ENCODE results near the gene PDK1. TPM values are rescaled to one million over a fixed set of nuclear protein-coding genes. Genes with fewer than 3 reads are reported as not detected.

PDK1 gene
- total RNA-seq, 2 experiments from 2014 or later = 36.1 to 49.1 TPM

- peaks cover 19% of the 10 kb centered on the region for H3K27me3 Mint-ChIP-seq
- CTCF ChIA-PET = interaction anchor here (0.8 to 1.2 kb wide), 2 partner anchors 9 to 95 kb away, joined by 3 read pairs; no protein-coding TSS in a partner anchor
- DNase-seq = peak; percentile 76
- H3K9me3 Mint-ChIP-seq = no peaks in the 10 kb centered on the region
- POLR2A ChIA-PET = interaction anchor here (0.5 to 0.6 kb wide), 2 partner anchors 14 to 1052 kb away, joined by 3 to 8 read pairs; no protein-coding TSS in a partner anchor
- H3K4me3 Mint-ChIP-seq = peak overlapping the region; percentile 87
- peaks cover 39% of the 10 kb centered on the region for H3K36me3 Mint-ChIP-seq (ENCODE audit: low read depth)
- H3K4me1 Mint-ChIP-seq = peaks cover 43% of the 10 kb centered on the region
- H3K27ac Mint-ChIP-seq = peak overlapping the region; percentile 90
Observed at GRCh38 chr2:172556284-172557033, 569 bp downstream of the PDK1 start.

GRCh38 chr2:172558372-172558771, 2.5 kb downstream of the PDK1 start:
- Mint-ChIP-seq H3K27me3 (peaks cover 9% of the 10 kb centered on the region), H3K36me3 (ENCODE audit: low read depth) (peaks cover 46% of the 10 kb centered on the region), H3K4me1 (peaks cover 39% of the 10 kb centered on the region), H3K9me3 (no peaks in the 10 kb centered on the region), H3K27ac (no peak overlapping the region), H3K4me3 (peak overlapping the region; percentile 87)
- POLR2A ChIA-PET = no interaction called here
- no peak for DNase-seq
- CTCF ChIA-PET = no interaction called here

GRCh38 chr2:172560721-172561120, 4.8 kb downstream of the PDK1 start:
- ChIA-PET CTCF (no interaction called here), POLR2A (no interaction called here)
- H3K9me3 Mint-ChIP-seq = no peaks in the 10 kb centered on the region
- H3K27ac Mint-ChIP-seq = no peak overlapping the region
- DNase-seq = no peak
- H3K27me3 Mint-ChIP-seq = no peaks in the 10 kb centered on the region
- no peak overlapping the region for H3K4me3 Mint-ChIP-seq
- H3K4me1 Mint-ChIP-seq = peaks cover 25% of the 10 kb centered on the region
- peaks cover 51% of the 10 kb centered on the region for H3K36me3 Mint-ChIP-seq (ENCODE audit: low read depth)

GRCh38 chr2:172561270-172561669, 5.4 kb downstream of the PDK1 start:
- no peak for DNase-seq
- peaks cover 25% of the 10 kb centered on the region for H3K4me1 Mint-ChIP-seq
- H3K27ac Mint-ChIP-seq = no peak overlapping the region
- H3K9me3 Mint-ChIP-seq = no peaks in the 10 kb centered on the region
- ChIA-PET CTCF (no interaction called here), POLR2A (no interaction called here)
- H3K4me3 Mint-ChIP-seq = no peak overlapping the region
- H3K27me3 Mint-ChIP-seq = no peaks in the 10 kb centered on the region
- H3K36me3 Mint-ChIP-seq (ENCODE audit: low read depth) = peaks cover 56% of the 10 kb centered on the region

- Mint-ChIP-seq H3K9me3 (no peaks in the 10 kb centered on the region), H3K36me3 (ENCODE audit: low read depth) (peaks cover 59% of the 10 kb centered on the region), H3K4me1 (peaks cover 19% of the 10 kb centered on the region), H3K27me3 (no peaks in the 10 kb centered on the region), H3K4me3 (no peak overlapping the region), H3K27ac (no peak overlapping the region)
- DNase-seq = no peak
- POLR2A ChIA-PET = interaction anchor here (0.7 kb wide), 1 partner anchor 14 kb away, joined by 3 read pairs; no protein-coding TSS in a partner anchor
- CTCF ChIA-PET = interaction anchor here (1.4 kb wide), 1 partner anchor 10 kb away, joined by 5 read pairs; no protein-coding TSS in a partner anchor
Observed at GRCh38 chr2:172562298-172562697, 6.4 kb downstream of the PDK1 start.

GRCh38 chr2:172564376-172564775, 8.5 kb downstream of the PDK1 start:
- POLR2A ChIA-PET = no interaction called here
- no peak for DNase-seq
- H3K4me1 Mint-ChIP-seq = peaks cover 3% of the 10 kb centered on the region
- H3K27ac Mint-ChIP-seq = no peak overlapping the region
- H3K36me3 Mint-ChIP-seq (ENCODE audit: low read depth) = peaks cover 64% of the 10 kb centered on the region
- no peaks in the 10 kb centered on the region for H3K27me3 Mint-ChIP-seq
- no peak overlapping the region for H3K4me3 Mint-ChIP-seq
- H3K9me3 Mint-ChIP-seq = no peaks in the 10 kb centered on the region
- CTCF ChIA-PET = interaction anchor here (1.6 kb wide), 1 partner anchor 55 kb away, joined by 3 read pairs; no protein-coding TSS in a partner anchor

GRCh38 chr2:172571245-172571644, 15.4 kb downstream of the PDK1 start:
- peaks cover 15% of the 10 kb centered on the region for H3K9me3 Mint-ChIP-seq
- peaks cover 2% of the 10 kb centered on the region for H3K4me1 Mint-ChIP-seq
- peaks cover 67% of the 10 kb centered on the region for H3K36me3 Mint-ChIP-seq (ENCODE audit: low read depth)
- no peaks in the 10 kb centered on the region for H3K27me3 Mint-ChIP-seq
- H3K4me3 Mint-ChIP-seq = no peak overlapping the region
- no peak for DNase-seq
- H3K27ac Mint-ChIP-seq = no peak overlapping the region
- ChIA-PET POLR2A (no interaction called here), CTCF (no interaction called here)

- ChIA-PET CTCF (no interaction called here), POLR2A (no interaction called here)
- Mint-ChIP-seq H3K4me3 (no peak overlapping the region), H3K4me1 (peaks cover 3% of the 10 kb centered on the region), H3K9me3 (peaks cover 23% of the 10 kb centered on the region), H3K27ac (no peak overlapping the region), H3K36me3 (ENCODE audit: low read depth) (peaks cover 72% of the 10 kb centered on the region), H3K27me3 (no peaks in the 10 kb centered on the region)
- no peak for DNase-seq
Observed at GRCh38 chr2:172572981-172573380, 17.1 kb downstream of the PDK1 start.

- no peak overlapping the region for H3K27ac Mint-ChIP-seq
- peaks cover 34% of the 10 kb centered on the region for H3K9me3 Mint-ChIP-seq
- H3K4me1 Mint-ChIP-seq = peaks cover 12% of the 10 kb centered on the region
- ChIA-PET CTCF (interaction anchor here (0.6 kb wide), 1 partner anchor 72 kb away, joined by 4 read pairs; no protein-coding TSS in a partner anchor), POLR2A (no interaction called here)
- H3K4me3 Mint-ChIP-seq = no peak overlapping the region
- peaks cover 82% of the 10 kb centered on the region for H3K36me3 Mint-ChIP-seq (ENCODE audit: low read depth)
- DNase-seq = no peak
- H3K27me3 Mint-ChIP-seq = no peaks in the 10 kb centered on the region
Observed at GRCh38 chr2:172574965-172575364, 19.1 kb downstream of the PDK1 start.

- H3K27me3 Mint-ChIP-seq = no peaks in the 10 kb centered on the region
- H3K27ac Mint-ChIP-seq = no peak overlapping the region
- no peak for DNase-seq
- ChIA-PET POLR2A (no interaction called here), CTCF (no interaction called here)
- no peak overlapping the region for H3K4me3 Mint-ChIP-seq
- peaks cover 82% of the 10 kb centered on the region for H3K36me3 Mint-ChIP-seq (ENCODE audit: low read depth)
- peaks cover 34% of the 10 kb centered on the region for H3K9me3 Mint-ChIP-seq
- peaks cover 12% of the 10 kb centered on the region for H3K4me1 Mint-ChIP-seq
Observed at GRCh38 chr2:172578054-172578453, 22.2 kb downstream of the PDK1 start.

- H3K4me3 Mint-ChIP-seq = no peak overlapping the region
- H3K27ac Mint-ChIP-seq = no peak overlapping the region
- H3K9me3 Mint-ChIP-seq = peaks cover 32% of the 10 kb centered on the region
- no peak for DNase-seq
- H3K36me3 Mint-ChIP-seq (ENCODE audit: low read depth) = peaks cover 77% of the 10 kb centered on the region
- peaks cover 11% of the 10 kb centered on the region for H3K4me1 Mint-ChIP-seq
- no peaks in the 10 kb centered on the region for H3K27me3 Mint-ChIP-seq
- ChIA-PET POLR2A (no interaction called here), CTCF (interaction anchor here (0.8 to 1.7 kb wide), 2 partner anchors 9 to 15 kb away, joined by 5 read pairs; no protein-coding TSS in a partner anchor)
Observed at GRCh38 chr2:172578860-172579512, 23.1 kb downstream of the PDK1 start.

GRCh38 chr2:172580544-172580943, 24.7 kb downstream of the PDK1 start:
- no peak overlapping the region for H3K27ac Mint-ChIP-seq
- ChIA-PET CTCF (interaction anchor here (1.3 kb wide), 1 partner anchor 17 kb away, joined by 3 read pairs; no protein-coding TSS in a partner anchor), POLR2A (no interaction called here)
- H3K4me1 Mint-ChIP-seq = peaks cover 11% of the 10 kb centered on the region
- no peaks in the 10 kb centered on the region for H3K27me3 Mint-ChIP-seq
- no peak for DNase-seq
- peaks cover 71% of the 10 kb centered on the region for H3K36me3 Mint-ChIP-seq (ENCODE audit: low read depth)
- no peak overlapping the region for H3K4me3 Mint-ChIP-seq
- H3K9me3 Mint-ChIP-seq = peaks cover 21% of the 10 kb centered on the region

- no peak for DNase-seq
- H3K4me1 Mint-ChIP-seq = peaks cover 27% of the 10 kb centered on the region
- CTCF ChIA-PET = interaction anchor here (0.6 kb wide), 1 partner anchor 92 kb away, joined by 3 read pairs; no protein-coding TSS in a partner anchor
Observed at GRCh38 chr2:172582656-172583055, 26.8 kb downstream of the PDK1 start.

More at GRCh38 chr2:172582656-172583055, 26.8 kb downstream of the PDK1 start:
- no peak overlapping the region for H3K27ac Mint-ChIP-seq
- H3K27me3 Mint-ChIP-seq = no peaks in the 10 kb centered on the region
- H3K4me3 Mint-ChIP-seq = no peak overlapping the region
- peaks cover 14% of the 10 kb centered on the region for H3K9me3 Mint-ChIP-seq
- H3K36me3 Mint-ChIP-seq (ENCODE audit: low read depth) = peaks cover 73% of the 10 kb centered on the region
- POLR2A ChIA-PET = no interaction called here

Data from activated CD4-positive, alpha-beta T cell treated with anti-CD3 and anti-CD28 coated beads, Interleukin-2, amount 10 ng/mL, durations not matched to agents 7 days and 5 days (primary cell).